ENCODE results near the gene EIF4B. TPM values are rescaled to one million over a fixed set of nuclear protein-coding genes. Genes with fewer than 3 reads are reported as not detected.

Gene EIF4B
- total and polyA plus RNA-seq, 2 of the 8 experiments (the other 6 are each of a cell fraction or from before 2014, with no cell fraction given), result 269 to 816 TPM

GRCh38 chr12:53051881-53052412 is 45.7 kb downstream of the EIF4B start:
- no peak overlapping the region; a peak in 1 of 4 replicates for H3K4me2 ChIP-seq (ENCODE audit: insufficient read depth in 1 of 2, low read depth in 2 of 2, low read length in 2 of 2)
- 87% methylated on average over 7 of the region's 7 CpGs; no CpG with 5 or more reads in 1 of the 2 experiments for WGBS, 2 experiments (ENCODE audit: extremely low coverage in 1 of 2, insufficient coverage in 1 of 2, insufficient read length in 1 of 2, insufficient replicate concordance in 2 of 2, low coverage in 1 of 2, low lambda C conversion rate in 2 of 2, missing lambda C conversion rate in 1 of 2)
- H3K4ac ChIP-seq (replicated peaks; ENCODE audit: insufficient read length, low read depth, low read length), result no peak overlapping the region
- no peak overlapping the region for H2AFZ ChIP-seq (ENCODE audit: low read length)
- H3K9ac ChIP-seq (replicated peaks in 1 of 4; ENCODE audit: extremely low read depth in 1 of 4, low read depth in 3 of 4, low read length in 3 of 4), result no peak overlapping the region
- H3K27ac ChIP-seq (ENCODE audit: low read depth, low read length), result no peak overlapping the region
- H3K23ac ChIP-seq (ENCODE audit: insufficient read length), result no peak overlapping the region
- 0 out of 2 replicates have a peak overlapping the region, but pooled peaks have one; percentile 27 for H2BK20ac ChIP-seq (ENCODE audit: low read length)
- H3K4me3 ChIP-seq (ENCODE audit: extremely low read depth in 1 of 4, insufficient read depth in 2 of 4, low read depth in 3 of 4, low read length in 4 of 4), result no peak overlapping the region
- H2BK120ac ChIP-seq (replicated peaks; ENCODE audit: low read depth, low read length), result no peak overlapping the region
- H3K79me2 ChIP-seq (ENCODE audit: control insufficient read depth in 1 of 2, insufficient read depth in 2 of 2, low read length in 2 of 2), result no peaks in the 10 kb centered on the region
- peaks cover 25% of the 10 kb centered on the region for H3K23me2 ChIP-seq (ENCODE audit: low read depth, low read length)
- no peak overlapping the region for H3K14ac ChIP-seq (ENCODE audit: insufficient read length)
- no peak overlapping the region; the same call in 1 of the 2 replicates for H2AK5ac ChIP-seq (ENCODE audit: low read depth, low read length)
- H3K79me1 ChIP-seq (ENCODE audit: low read depth, low read length), result peaks cover 10% of the 10 kb centered on the region; the same call in 1 of the 2 replicates
- no peak overlapping the region for H2BK15ac ChIP-seq (ENCODE audit: low read length)
- no peak overlapping the region for H4K5ac ChIP-seq (ENCODE audit: insufficient read length, low read depth, low read length)
- H3K36me3 ChIP-seq (ENCODE audit: control insufficient read depth in 2 of 4, insufficient read depth in 4 of 4, low read length in 3 of 4), result peaks cover 0 to 5% (median 0%) of the 10 kb centered on the region in 4 experiments; a peak in 1 of 8 replicates
- H4K91ac ChIP-seq (replicated peaks; ENCODE audit: insufficient read length, low read length), result no peak overlapping the region
- peaks cover 0 to 6% (median 1%) of the 10 kb centered on the region in 4 experiments; a peak in 4 of 7 replicates for H3K27me3 ChIP-seq (replicated peaks in 1 of 4; ENCODE audit: control insufficient read depth in 3 of 4, extremely low read depth in 1 of 4, insufficient read depth in 3 of 4, low read length in 3 of 4)
- CTCF ChIA-PET (ENCODE audit: partially characterized antibody), result interaction anchor here (0.8 to 15.7 kb wide), 8 partner anchors 11 to 167 kb away, joined by 3 to 258 read pairs (median 4); partner anchors contain the start of genes IGFBP6, SOAT2 and SPRYD3
- peaks cover 18 to 48% (median 38%) of the 10 kb centered on the region in 4 experiments for H3K4me1 ChIP-seq (replicated peaks in 1 of 4; ENCODE audit: control insufficient read depth in 3 of 4, insufficient read depth in 4 of 4, low read length in 3 of 4)
- H3K9me3 ChIP-seq (ENCODE audit: insufficient read depth in 2 of 2, low read depth in 1 of 2, low read length in 1 of 2), result no peaks in the 10 kb centered on the region
- H3K56ac ChIP-seq (replicated peaks; ENCODE audit: insufficient read length, low read depth, low read length), result no peak overlapping the region
- H4K8ac ChIP-seq (ENCODE audit: extremely low read depth, insufficient read depth, low read length), result no peak overlapping the region; the same call in 1 of the 2 replicates
- FAIRE-seq, result no peak
- DNase-seq (ENCODE audit: low read depth in 1 of 2, low spot score in 2 of 2), result no peak
- H2BK12ac ChIP-seq (ENCODE audit: low read depth, low read length), result peak overlapping the region; percentile 33; the same call in 1 of the 2 replicates
- H3K18ac ChIP-seq (ENCODE audit: extremely low read depth, low read length), result no peak overlapping the region
- no peak overlapping the region for H2BK5ac ChIP-seq (ENCODE audit: low read depth, low read length)
- peaks cover 12 to 21% of the 10 kb centered on the region in 2 experiments for H4K20me1 ChIP-seq (replicated peaks in 1 of 2; ENCODE audit: control insufficient read depth in 1 of 2, insufficient read depth in 2 of 2, low read length in 2 of 2)
- POLR2A ChIA-PET (ENCODE audit: partially characterized antibody), result interaction anchor here (0.6 to 35.6 kb wide), 3 partner anchors 14 to 40 kb away, joined by 3 to 711 read pairs (median 3); partner anchors contain the start of gene EIF4B
- no peak for TF ChIP-seq NRF1 (IDR thresholded peaks at IDR 0.05; ENCODE audit: low read depth, low read length)
- no peak for TF ChIP-seq ATF2 (IDR thresholded peaks at IDR 0.05; ENCODE audit: low read length)
- no peak for TF ChIP-seq POLR2AphosphoS5 (IDR thresholded peaks at IDR 0.05; ENCODE audit: low read depth, low read length)
- no peak for TF ChIP-seq CHD1 (IDR thresholded peaks at IDR 0.05; ENCODE audit: low read depth, low read length)
- TF ChIP-seq PHF8 (conservative IDR thresholded peaks at IDR 0.05; ENCODE audit: low read depth, low read length), result no peak
- no peak for TF ChIP-seq SAP30 (IDR thresholded peaks at IDR 0.05; ENCODE audit: insufficient read depth, insufficient replicate concordance, low read length)
- no peak for TF ChIP-seq SIX5 (IDR thresholded peaks at IDR 0.05; ENCODE audit: low read depth, low read length)
- no peak for TF ChIP-seq EZH2 (IDR thresholded peaks at IDR 0.05; ENCODE audit: low read depth, low read length, severe bottlenecking)
- no peak for TF ChIP-seq ASH2L (IDR thresholded peaks at IDR 0.05; ENCODE audit: low read length)
- TF ChIP-seq SUZ12 (IDR thresholded peaks at IDR 0.05; ENCODE audit: low read length), result no peak
- no peak for TF ChIP-seq SIRT6 (IDR thresholded peaks at IDR 0.05; ENCODE audit: low read length)
